H1 (cell line): ENCODE results near the gene CCDC106. TPM values are rescaled to one million over a fixed set of nuclear protein-coding genes. Genes with fewer than 3 reads are reported as not detected.

ENCODE experiments used
- CTCF ChIA-PET: fragments of 300-600 bp; sonication (Branson Sonifier 250); formaldehyde crosslinking; loops from one replicate; lab custom pipeline; 2021; ENCODE audit not compliant: partially characterized antibody; lab: Charles Lee
- POLR2A ChIA-PET: fragments of 300-600 bp; sonication (Branson Sonifier 250); formaldehyde crosslinking; loops from one replicate; lab custom pipeline; 2021; ENCODE audit warnings: inconsistent platforms; ENCODE audit not compliant: partially characterized antibody; lab: Charles Lee
- DNase-seq, 2 experiments: peaks; one replicate each; pipeline versions ENCODE4 v3.0.0 to v3.0.0-alpha.2; 2010 to 2022; ENCODE audit warnings: low spot score in 2 of 2, low read depth in 1 of 2, mixed read lengths in 1 of 2
- FAIRE-seq: peaks from 2 replicates; lab custom pipeline; 2011; peaks lifted over from hg19 to GRCh38; lab: Jason Lieb, UNC
- H2AFZ ChIP-seq: 2 replicates; pipeline ENCODE4 v1.8.1; 2012; ENCODE audit warnings: low read length, inconsistent platforms
- H2AK5ac ChIP-seq: 2 replicates; pipeline ENCODE4 v1.6.1; 2013; ENCODE audit warnings: low read depth, low read length
- H2BK120ac ChIP-seq: replicated peaks from 2 replicates; pipeline ENCODE3; 2013; ENCODE audit warnings: low read depth, low read length, inconsistent platforms
- H2BK12ac ChIP-seq: 2 replicates; pipeline ENCODE4 v1.6.1; 2013; ENCODE audit warnings: low read depth, low read length
- H2BK15ac ChIP-seq: 2 replicates; pipeline ENCODE4 v1.6.1; 2013; ENCODE audit warnings: low read length
- H2BK20ac ChIP-seq: 2 replicates; pipeline ENCODE4 v1.6.1; 2013; ENCODE audit warnings: low read length
- H2BK5ac ChIP-seq: 2 replicates; pipeline ENCODE4 v1.6.1; 2013; ENCODE audit warnings: low read depth, low read length
- H3K14ac ChIP-seq: 2 replicates; pipeline ENCODE4 v1.6.1; 2013; ENCODE audit warnings: inconsistent platforms; ENCODE audit not compliant: insufficient read length
- H3K18ac ChIP-seq: 2 replicates; pipeline ENCODE4 v1.6.1; 2013; ENCODE audit warnings: low read length; ENCODE audit errors: extremely low read depth
- H3K23ac ChIP-seq: 2 replicates; pipeline ENCODE4 v1.6.1; 2013; ENCODE audit warnings: inconsistent platforms; ENCODE audit not compliant: insufficient read length
- H3K23me2 ChIP-seq: 2 replicates; pipeline ENCODE4 v1.6.1; 2013; ENCODE audit warnings: low read depth, low read length
- H3K27ac ChIP-seq: 2 replicates; pipeline ENCODE4 v1.6.1; 2011; ENCODE audit warnings: low read depth, low read length, inconsistent platforms
- H3K27me3 ChIP-seq, 4 experiments: replicated peaks in 1 of 4; 1 replicate in 1 of 4; 2 replicates in 3 of 4; pipeline versions ENCODE4 v1.6.1 to v1.8.1; 2011 to 2013; ENCODE audit warnings: low read length in 3 of 4, mild to moderate bottlenecking in 3 of 4, inconsistent platforms in 2 of 4, mixed read lengths in 2 of 4, moderate library complexity in 1 of 4; ENCODE audit not compliant: control insufficient read depth in 3 of 4, insufficient read depth in 3 of 4; ENCODE audit errors: extremely low read depth in 1 of 4
- H3K36me3 ChIP-seq, 4 experiments: 2 replicates each; pipeline versions ENCODE4 v1.6.1 to v1.8.1; 2011 to 2013; ENCODE audit warnings: mild to moderate bottlenecking in 4 of 4, low read length in 3 of 4, moderate library complexity in 2 of 4, control low read depth in 1 of 4, inconsistent platforms in 1 of 4; ENCODE audit not compliant: insufficient read depth in 4 of 4, control insufficient read depth in 2 of 4
- H3K4ac ChIP-seq: replicated peaks from 2 replicates; pipeline ENCODE3; 2013; ENCODE audit warnings: low read length, low read depth, mixed read lengths, inconsistent platforms; ENCODE audit not compliant: insufficient read length
- H3K4me1 ChIP-seq, 4 experiments: replicated peaks in 1 of 4; 1 replicate in 1 of 4; 2 replicates in 3 of 4; pipeline versions ENCODE4 v1.6.1 to v1.8.1; 2011 to 2013; ENCODE audit warnings: low read length in 3 of 4, inconsistent platforms in 2 of 4, mixed read lengths in 1 of 4; ENCODE audit not compliant: insufficient read depth in 4 of 4, control insufficient read depth in 3 of 4
- H3K4me2 ChIP-seq, 2 experiments: 2 replicates each; pipeline versions ENCODE4 v1.6.1 to v1.8.1; 2011 to 2013; ENCODE audit warnings: low read depth in 2 of 2, low read length in 2 of 2, control low read depth in 1 of 2, inconsistent platforms in 1 of 2, mild to moderate bottlenecking in 1 of 2; ENCODE audit not compliant: insufficient read depth in 1 of 2
- H3K4me3 ChIP-seq, 4 experiments: fragments of 200-600, 300-600 bp in 1 of 4; sonication (generic), shearing (Covaris generic), sonication (Bioruptor Twin) in 1 of 4; 2 replicates each; pipeline versions ENCODE4 v1.5.1 to v1.8.1; 2011 to 2016; ENCODE audit warnings: low read length in 4 of 4, low read depth in 3 of 4, control low read depth in 2 of 4, inconsistent platforms in 2 of 4, mild to moderate bottlenecking in 2 of 4, mixed read lengths in 1 of 4, moderate library complexity in 1 of 4; ENCODE audit not compliant: insufficient read depth in 2 of 4; ENCODE audit errors: extremely low read depth in 1 of 4
- H3K56ac ChIP-seq: replicated peaks from 2 replicates; pipeline ENCODE3; 2013; ENCODE audit warnings: low read depth, mild to moderate bottlenecking, mixed read lengths, low read length, inconsistent platforms; ENCODE audit not compliant: insufficient read length
- H3K79me1 ChIP-seq: 2 replicates; pipeline ENCODE4 v1.6.1; 2013; ENCODE audit warnings: low read depth, low read length, control low read depth
- H3K79me2 ChIP-seq, 2 experiments: 2 replicates each; pipeline versions ENCODE4 v1.6.1 to v1.8.1; 2012 to 2013; ENCODE audit warnings: low read length in 2 of 2, mild to moderate bottlenecking in 2 of 2, inconsistent platforms in 1 of 2; ENCODE audit not compliant: insufficient read depth in 2 of 2, control insufficient read depth in 1 of 2
- H3K9ac ChIP-seq, 4 experiments: replicated peaks in 1 of 4; 1 replicate in 1 of 4; 2 replicates in 3 of 4; pipeline versions ENCODE4 v1.6.1 to v1.8.1; 2011 to 2013; ENCODE audit warnings: low read depth in 3 of 4, low read length in 3 of 4, control low read depth in 2 of 4, mild to moderate bottlenecking in 2 of 4, moderate library complexity in 2 of 4, inconsistent platforms in 1 of 4; ENCODE audit errors: extremely low read depth in 1 of 4
- H3K9me3 ChIP-seq, 2 experiments: 2 replicates each; pipeline versions ENCODE4 v1.6.1 to v1.8.1; 2012 to 2013; ENCODE audit warnings: mild to moderate bottlenecking in 2 of 2, moderate library complexity in 2 of 2, control low read depth in 1 of 2, inconsistent platforms in 1 of 2, low read depth in 1 of 2, low read length in 1 of 2, mixed read lengths in 1 of 2; ENCODE audit not compliant: insufficient read depth in 2 of 2
- H4K20me1 ChIP-seq, 2 experiments: replicated peaks in 1 of 2; 2 replicates each; pipeline versions ENCODE3 to v1.8.1; 2011 to 2013; ENCODE audit warnings: inconsistent platforms in 2 of 2, low read length in 2 of 2, mild to moderate bottlenecking in 1 of 2; ENCODE audit not compliant: insufficient read depth in 2 of 2, control insufficient read depth in 1 of 2
- H4K5ac ChIP-seq: 2 replicates; pipeline ENCODE4 v1.6.1; 2013; ENCODE audit warnings: low read length, low read depth, mixed read lengths, inconsistent platforms; ENCODE audit not compliant: insufficient read length
- H4K8ac ChIP-seq: 2 replicates; pipeline ENCODE4 v1.8.0; 2013; ENCODE audit warnings: mild to moderate bottlenecking, moderate library complexity, low read length, inconsistent platforms; ENCODE audit not compliant: insufficient read depth; ENCODE audit errors: extremely low read depth
- H4K91ac ChIP-seq: replicated peaks from 2 replicates; pipeline ENCODE3; 2013; ENCODE audit warnings: low read length, mixed read lengths, inconsistent platforms; ENCODE audit not compliant: insufficient read length
- BACH1 ChIP-seq: IDR thresholded peaks from 2 replicates; pipeline ENCODE4 v1.6.1; 2012; ENCODE audit warnings: low read length, improper control_type of control experiment
- BCL11A ChIP-seq, 2 experiments: IDR thresholded peaks; one replicate each; pipeline ENCODE4 v1.6.1; 2011; ENCODE audit warnings: low read depth in 2 of 2, low read length in 2 of 2, mild to moderate bottlenecking in 2 of 2
- BRCA1 ChIP-seq: IDR thresholded peaks from 2 replicates; pipeline ENCODE4 v1.6.1; 2012; ENCODE audit warnings: low read depth, low read length, improper control_type of control experiment
- EZH2 ChIP-seq: fragments of 200-600 bp; sonication (generic); IDR thresholded peaks from 2 replicates; pipeline ENCODE4 v1.7.1; 2012; ENCODE audit warnings: low read depth, mild to moderate bottlenecking, moderate library complexity, low read length, inconsistent platforms; ENCODE audit not compliant: severe bottlenecking
- JUND ChIP-seq: IDR thresholded peaks from 2 replicates; pipeline ENCODE4 v1.6.1; 2011; ENCODE audit warnings: mild to moderate bottlenecking, improper control_type of control experiment, low read length
- KDM4A ChIP-seq: IDR thresholded peaks from one replicate; pipeline ENCODE4 v1.7.1; 2012; ENCODE audit warnings: low read depth, mild to moderate bottlenecking, moderate library complexity, low read length, inconsistent platforms; ENCODE audit not compliant: severe bottlenecking
- RNF2 ChIP-seq: fragments of 200-900, 300-1000 bp; sonication (generic); IDR thresholded peaks from 2 replicates; pipeline ENCODE4 v1.7.1; 2016; ENCODE audit warnings: borderline replicate concordance, low read depth, mild to moderate bottlenecking, antibody characterized with exemption, low read length; ENCODE audit not compliant: poor library complexity, severe bottlenecking; ENCODE audit errors: missing control alignments
- WGBS, 2 experiments: shearing (Covaris generic) in 1 of 2; methylation state at CpG; one replicate each; pipeline versions ENCODE4 v1.1.6 to v1.1.7; 2013 to 2015; ENCODE audit warnings: low lambda C conversion rate in 2 of 2, mixed read lengths in 2 of 2, inconsistent platforms in 1 of 2, low coverage in 1 of 2, missing lambda C conversion rate in 1 of 2; ENCODE audit not compliant: insufficient replicate concordance in 2 of 2, insufficient coverage in 1 of 2, insufficient read length in 1 of 2; ENCODE audit errors: extremely low coverage in 1 of 2, missing lambda C conversion rate in 1 of 2; 5-methylcytosine and 5-hydroxymethylcytosine counted together
- long read RNA-seq, 2 experiments: library from RNA in 1 of 2; library from capped mRNA in 1 of 2; stranded (forward); transcript quantifications; one replicate each; pipeline ENCODE4 v2.0.0, GENCODE V29; 2021; ENCODE audit warnings: inconsistent platforms in 1 of 2
- polyA minus RNA-seq, 3 experiments: library from RNA; depleted of rRNA, polyadenylated mRNA; stranded (reverse); fragments of >200 nt; gene quantifications; 1 replicate in 2 of 3; 2 replicates in 1 of 3; pipeline ENCODE4 v1.2.3, GENCODE V29; 2011
- polyA plus RNA-seq, 7 experiments: library from polyadenylated mRNA; depleted of rRNA in 3 of 7; stranded (reverse) in 5 of 7; unstranded in 2 of 7; fragments of >200 nt in 5 of 7; fragments of 200-250 nt in 2 of 7; gene quantifications; 1 replicate in 5 of 7; 2 replicates in 1 of 7; 4 replicates in 1 of 7; pipeline versions ENCODE4 v1.2.1 to v1.2.3, GENCODE V29; 2011 to 2013; ENCODE audit warnings: missing spikeins in 2 of 7, mixed read lengths in 2 of 7
- total RNA-seq: library from RNA; stranded (reverse); fragmentation: NEBNext Ultra II Directional; extraction: Animal tissue kit (Norgen Biotek cat#: 25700); gene quantifications from 2 replicates; pipeline ENCODE4 v1.2.1, GENCODE V29; 2021

The CCDC106 gene
- total RNA-seq (19.1 and 20.1 TPM in 2 replicates), polyA plus RNA-seq (2011; rRNA removed) (12.0 and 19.4 TPM in 2 replicates), polyA minus RNA-seq (2011; rRNA and poly(A)+ RNA removed) (2.7 TPM in 2 replicates)
- polyA plus RNA-seq (2011; cell fraction: cytosol; rRNA removed) = 10.8 TPM
- 24.2 TPM for polyA plus RNA-seq (2011; cell fraction: nucleus; rRNA removed)
- 11.2 to 17.6 TPM (median 16.0 TPM) in 4 replicates for polyA plus RNA-seq (2012, experiment 1 of 2)
- 17.1 TPM for polyA plus RNA-seq (2012, experiment 2 of 2)
- polyA plus RNA-seq (2013, experiment 1 of 2) = 17.2 TPM
- polyA plus RNA-seq (2013, experiment 2 of 2) = 16.7 TPM
- polyA minus RNA-seq (2011; cell fraction: cytosol; rRNA and poly(A)+ RNA removed) = 8.7 TPM
- polyA minus RNA-seq (2011; cell fraction: nucleus; rRNA and poly(A)+ RNA removed) = 5.9 TPM
- long read RNA-seq, experiment 1, partial matches to known transcripts = 27 of 28 reads
- long read RNA-seq, experiment 1, other reads (novel, unspliced or antisense) = 1 of 28 reads
- long read RNA-seq, experiment 2 = 0 reads

- peaks cover 4 to 21% of the 10 kb centered on the region in 2 experiments; a peak in 3 of 4 replicates for H3K79me2 ChIP-seq
- TF ChIP-seq EZH2 = no peak
- no peak for TF ChIP-seq JUND
- no peak for TF ChIP-seq BCL11A (IDR thresholded peaks at IDR 0.05; ENCODE audit: low read depth in 2 of 2, low read length in 2 of 2)
- 0 out of 2 replicates have a peak, but pooled peaks have one; percentile 4 for TF ChIP-seq BRCA1
- TF ChIP-seq BACH1 = peak; percentile 95
- no peak for TF ChIP-seq RNF2
- peak; percentile 86 for TF ChIP-seq KDM4A
These were observed at the start of gene CCDC106 for GRCh38 chr19:55647732-55648584. TSS of gene CCDC106 (plus strand) at chr19:55648212. CDS start at chr19:55649047, 835 bp downstream.

More at GRCh38 chr19:55647732-55648584, at the start of gene CCDC106:
- ChIA-PET POLR2A (interaction anchor here (0.6 to 9.2 kb wide), 19 partner anchors 9 to 494 kb away, joined by 3 to 96 read pairs (median 4); partner anchors contain the start of genes FIZ1, NAT14, UBE2S and ZNF628), CTCF (interaction anchor here (0.9 to 6.9 kb wide), 6 partner anchors 11 to 700 kb away, joined by 4 to 56 read pairs (median 5); partner anchors contain the start of gene ZNF865)
- Histone ChIP-seq H2BK15ac (no peak within 1 kb of the TSS), H3K14ac (peak within 1 kb of the TSS; percentile 27), H3K4me1 (peaks cover 0 to 17% (median 8%) of the 10 kb centered on the region in 4 experiments; a peak in 6 of 7 replicates), H4K20me1 (peaks cover 0 to 4% of the 10 kb centered on the region in 2 experiments), H3K27ac (0 out of 2 replicates have a peak within 1 kb of the TSS, but pooled peaks have one; percentile 58), H2BK12ac (no peak within 1 kb of the TSS), H4K5ac (peak within 1 kb of the TSS; percentile 70), H3K4me3 (peak within 1 kb of the TSS; percentile 72 to 85 (median 78)), H2AFZ (no peak within 1 kb of the TSS; the same call in 1 of the 2 replicates), H2BK20ac (no peak within 1 kb of the TSS), H3K79me1 (peaks cover 13% of the 10 kb centered on the region), H4K91ac (peak within 1 kb of the TSS; percentile 54), H3K23ac (no peak within 1 kb of the TSS), H3K56ac (peak within 1 kb of the TSS; percentile 80), H2AK5ac (no peak within 1 kb of the TSS), H3K18ac (peak within 1 kb of the TSS; percentile 87), H3K4me2 (peak within 1 kb of the TSS; percentile 78 to 81), H3K36me3 (peaks cover 7 to 13% (median 11%) of the 10 kb centered on the region in 4 experiments), H2BK5ac (peak within 1 kb of the TSS; percentile 83; the same call in 1 of the 2 replicates), H3K27me3 (no peaks in the 10 kb centered on the region), H2BK120ac (no peak within 1 kb of the TSS), H3K4ac (peak within 1 kb of the TSS; percentile 74), H3K23me2 (peaks cover 18% of the 10 kb centered on the region), H3K9ac (peak within 1 kb of the TSS in 3 of 4 experiments; percentile 55 to 66 (median 60); a peak in 6 of 7 replicates), H4K8ac (peak within 1 kb of the TSS; percentile 63), H3K9me3 (no peaks in the 10 kb centered on the region)
- FAIRE-seq (no peak), DNase-seq (peak in 1 of 2 experiments; percentile 89)
- 2% methylated on average over 43 of the region's 87 CpGs; no CpG with 5 or more reads in 1 of the 2 experiments for WGBS, 2 experiments
